Measurements from ENCODE around the gene COL23A1.
"Not testable (repeated sequence)": the region's sequence is repeated elsewhere in the genome, so short reads cannot be mapped to it uniquely, and the experiment has no call there.

COL23A1 gene

GRCh38 chr5:178377583-178378270, 212.5 kb downstream of the COL23A1 start:
- Histone ChIP-seq H3K9ac (ENCODE audit: insufficient read length) (no peak overlapping the region), H3K4me3 (no peak overlapping the region), H3K9me3 (ENCODE audit: low read depth, low read length) (no peaks in the 10 kb centered on the region), H3K27ac (no peak overlapping the region), H3K36me3 (ENCODE audit: insufficient read depth, low read length) (no peaks in the 10 kb centered on the region)
- no peak for TF ChIP-seq POLR2AphosphoS5 (IDR thresholded peaks at IDR 0.05; ENCODE audit: borderline replicate concordance, low read depth, low read length)
- TF ChIP-seq FOXP2 (optimal IDR thresholded peaks at IDR 0.05; ENCODE audit: control extremely low read depth, extremely low read length, insufficient read depth) = no peak
- no peak for TF ChIP-seq EZH2 (IDR thresholded peaks at IDR 0.05)
- DNase-seq (ENCODE audit: low read depth, low spot score) = no peak

- Histone ChIP-seq H3K4me3 (no peak overlapping the region), H3K9ac (ENCODE audit: insufficient read length) (no peak overlapping the region), H3K27ac (no peak overlapping the region), H3K36me3 (ENCODE audit: insufficient read depth, low read length) (no peaks in the 10 kb centered on the region), H3K9me3 (ENCODE audit: low read depth, low read length) (no peaks in the 10 kb centered on the region)
- no peak for DNase-seq (ENCODE audit: low read depth, low spot score)
- TF ChIP-seq POLR2AphosphoS5 (IDR thresholded peaks at IDR 0.05; ENCODE audit: borderline replicate concordance, low read depth, low read length) (no peak), FOXP2 (optimal IDR thresholded peaks at IDR 0.05; ENCODE audit: control extremely low read depth, extremely low read length, insufficient read depth) (no peak), EZH2 (IDR thresholded peaks at IDR 0.05) (no peak)
Observed at GRCh38 chr5:178376921-178377582, 213.1 kb downstream of the COL23A1 start.

- TF ChIP-seq POLR2AphosphoS5 (IDR thresholded peaks at IDR 0.05; ENCODE audit: borderline replicate concordance, low read depth, low read length) (no peak), EZH2 (IDR thresholded peaks at IDR 0.05) (no peak), FOXP2 (optimal IDR thresholded peaks at IDR 0.05; ENCODE audit: control extremely low read depth, extremely low read length, insufficient read depth) (no peak)
- Histone ChIP-seq H3K9ac (ENCODE audit: insufficient read length) (no peak overlapping the region), H3K4me3 (no peak overlapping the region), H3K36me3 (ENCODE audit: insufficient read depth, low read length) (no peaks in the 10 kb centered on the region), H3K9me3 (ENCODE audit: low read depth, low read length) (no peaks in the 10 kb centered on the region), H3K27ac (no peak overlapping the region)
- no peak for DNase-seq (ENCODE audit: low read depth, low spot score)
Observed at GRCh38 chr5:178375348-178375747, 214.8 kb downstream of the COL23A1 start.

- H3K9me3 ChIP-seq (ENCODE audit: low read depth, low read length) = no peaks in the 10 kb centered on the region
- no peak overlapping the region for H3K9ac ChIP-seq (ENCODE audit: insufficient read length)
- H3K36me3 ChIP-seq (ENCODE audit: insufficient read depth, low read length) = no peaks in the 10 kb centered on the region
- no peak overlapping the region for H3K27ac ChIP-seq
- TF ChIP-seq FOXP2 (optimal IDR thresholded peaks at IDR 0.05; ENCODE audit: control extremely low read depth, extremely low read length, insufficient read depth) (no peak), EZH2 (IDR thresholded peaks at IDR 0.05) (no peak), POLR2AphosphoS5 (IDR thresholded peaks at IDR 0.05; ENCODE audit: borderline replicate concordance, low read depth, low read length) (no peak)
- no peak for DNase-seq (ENCODE audit: low read depth, low spot score)
- H3K4me3 ChIP-seq = no peak overlapping the region
Observed at GRCh38 chr5:178373711-178374110, 216.5 kb downstream of the COL23A1 start.

- Histone ChIP-seq H3K9me3 (ENCODE audit: low read depth, low read length) (no peaks in the 10 kb centered on the region), H3K4me3 (no peak overlapping the region), H3K27ac (no peak overlapping the region), H3K36me3 (ENCODE audit: insufficient read depth, low read length) (no peaks in the 10 kb centered on the region), H3K9ac (ENCODE audit: insufficient read length) (no peak overlapping the region)
- TF ChIP-seq FOXP2 (optimal IDR thresholded peaks at IDR 0.05; ENCODE audit: control extremely low read depth, extremely low read length, insufficient read depth) = no peak
- TF ChIP-seq EZH2 (IDR thresholded peaks at IDR 0.05) = no peak
- no peak for TF ChIP-seq POLR2AphosphoS5 (IDR thresholded peaks at IDR 0.05; ENCODE audit: borderline replicate concordance, low read depth, low read length)
- DNase-seq (ENCODE audit: low read depth, low spot score) = no peak
Observed at GRCh38 chr5:178372142-178372571, 218.0 kb downstream of the COL23A1 start.

- Histone ChIP-seq H3K9ac (ENCODE audit: insufficient read length) (no peak overlapping the region), H3K27ac (no peak overlapping the region), H3K9me3 (ENCODE audit: low read depth, low read length) (no peaks in the 10 kb centered on the region), H3K36me3 (ENCODE audit: insufficient read depth, low read length) (no peaks in the 10 kb centered on the region), H3K4me3 (no peak overlapping the region)
- no peak for DNase-seq (ENCODE audit: low read depth, low spot score)
- TF ChIP-seq EZH2 (IDR thresholded peaks at IDR 0.05) (no peak), FOXP2 (optimal IDR thresholded peaks at IDR 0.05; ENCODE audit: control extremely low read depth, extremely low read length, insufficient read depth) (no peak), POLR2AphosphoS5 (IDR thresholded peaks at IDR 0.05; ENCODE audit: borderline replicate concordance, low read depth, low read length) (no peak)
Observed at GRCh38 chr5:178371362-178372111, 218.7 kb downstream of the COL23A1 start.

- no peaks in the 10 kb centered on the region for H3K36me3 ChIP-seq (ENCODE audit: insufficient read depth, low read length)
- no peak for DNase-seq (ENCODE audit: low read depth, low spot score)
- TF ChIP-seq POLR2AphosphoS5 (IDR thresholded peaks at IDR 0.05; ENCODE audit: borderline replicate concordance, low read depth, low read length) (no peak), FOXP2 (optimal IDR thresholded peaks at IDR 0.05; ENCODE audit: control extremely low read depth, extremely low read length, insufficient read depth) (no peak), EZH2 (IDR thresholded peaks at IDR 0.05) (no peak)
- H3K4me3 ChIP-seq = no peak overlapping the region
- no peaks in the 10 kb centered on the region for H3K9me3 ChIP-seq (ENCODE audit: low read depth, low read length)
- no peak overlapping the region for H3K27ac ChIP-seq
- no peak overlapping the region for H3K9ac ChIP-seq (ENCODE audit: insufficient read length)
Observed at GRCh38 chr5:178370102-178370501, 220.1 kb downstream of the COL23A1 start.

- not testable (repeated sequence) for H3K36me3 ChIP-seq (ENCODE audit: insufficient read depth, low read length); H3K27ac ChIP-seq
Observed at GRCh38 chr5:178369469-178369868, 220.7 kb downstream of the COL23A1 start.

More at GRCh38 chr5:178369469-178369868, 220.7 kb downstream of the COL23A1 start:
- not testable (repeated sequence) for H3K9ac ChIP-seq (ENCODE audit: insufficient read length); DNase-seq (ENCODE audit: low read depth, low spot score); H3K4me3 ChIP-seq; H3K9me3 ChIP-seq (ENCODE audit: low read depth, low read length)

Data from SK-N-MC (cell line).